IMR-90 (cell line): ENCODE measurements around the gene ERP29. TPM values are rescaled to one million over a fixed set of nuclear protein-coding genes. Genes with fewer than 3 reads are reported as not detected.
"Not testable (repeated sequence)": the region's sequence is repeated elsewhere in the genome, so short reads cannot be mapped to it uniquely, and the experiment has no call there.

Experiments used
- ATAC-seq: fragments of 200-7000 bp; cut with Tn5 transposase; 2 replicates; pipeline ENCODE4 v1.9.1; 2020; ENCODE audit warnings: low read depth, mild to moderate bottlenecking, moderate library complexity
- BruUV-seq: library from RNA; stranded (reverse); fragments of 400-500 nt; replicated peaks from 2 replicates; lab custom pipeline; 2021; lab: Mats Ljungman, UMichigan
- CTCF ChIA-PET: fragments of 300-600 bp; formaldehyde crosslinking; extraction: SDS; loops from one replicate; lab custom pipeline; 2021; ENCODE audit warnings: antibody characterized with exemption; lab: Yijun Ruan, JAX
- POLR2A ChIA-PET: fragments of 300-600 bp; sonication (Branson Sonifier 250); formaldehyde crosslinking; loops from one replicate; lab custom pipeline; 2022; ENCODE audit warnings: antibody characterized with exemption; ENCODE audit not compliant: unreplicated experiment; lab: Charles Lee
- DNase-seq: peaks from one replicate; pipeline ENCODE4 v3.0.0; 2013
- H2AFZ ChIP-seq: replicated peaks from 2 replicates; pipeline ENCODE3; 2013; ENCODE audit warnings: low read length, mild to moderate bottlenecking; ENCODE audit not compliant: poor library complexity
- H2AK5ac ChIP-seq: 2 replicates; pipeline ENCODE4 v1.6.1; 2013; ENCODE audit warnings: low read depth, low read length, inconsistent platforms
- H2AK9ac ChIP-seq: replicated peaks from 2 replicates; pipeline ENCODE3; 2013; ENCODE audit warnings: mild to moderate bottlenecking, low read depth, low read length, moderate library complexity; ENCODE audit not compliant: poor library complexity
- H2BK120ac ChIP-seq: 2 replicates; pipeline ENCODE4 v1.6.1; 2013; ENCODE audit warnings: low read depth, low read length, inconsistent platforms
- H2BK15ac ChIP-seq: 3 replicates; pipeline ENCODE4 v1.6.1; 2013; ENCODE audit warnings: low read depth, low read length, inconsistent platforms
- H2BK20ac ChIP-seq: 2 replicates; pipeline ENCODE4 v1.6.1; 2013; ENCODE audit warnings: low read depth, mild to moderate bottlenecking, inconsistent platforms, low read length, moderate library complexity
- H2BK5ac ChIP-seq: 2 replicates; pipeline ENCODE4 v1.6.1; 2013; ENCODE audit warnings: mild to moderate bottlenecking, low read depth, low read length, inconsistent platforms; ENCODE audit not compliant: poor library complexity, severe bottlenecking
- H3K14ac ChIP-seq: replicated peaks from 2 replicates; pipeline ENCODE4 v1.6.1; 2013; ENCODE audit warnings: low read depth, low read length, inconsistent platforms
- H3K18ac ChIP-seq: 2 replicates; pipeline ENCODE4 v1.6.1; 2013; ENCODE audit warnings: low read depth, low read length, control low read depth
- H3K23ac ChIP-seq: 2 replicates; pipeline ENCODE4 v1.6.1; 2013; ENCODE audit warnings: low read depth, low read length, inconsistent platforms
- H3K27ac ChIP-seq: 2 replicates; pipeline ENCODE4 v1.5.1; 2013; ENCODE audit warnings: mild to moderate bottlenecking, control low read depth, low read length; ENCODE audit not compliant: insufficient read depth
- H3K27me3 ChIP-seq: 2 replicates; pipeline ENCODE4 v1.6.1; 2013; ENCODE audit warnings: low read length; ENCODE audit not compliant: control insufficient read depth, insufficient read depth
- H3K36me3 ChIP-seq: 2 replicates; pipeline ENCODE4 v1.6.1; 2013; ENCODE audit warnings: low read length, mixed read lengths; ENCODE audit not compliant: control insufficient read depth, insufficient read depth
- H3K4ac ChIP-seq: 2 replicates; pipeline ENCODE4 v1.6.1; 2013; ENCODE audit warnings: low read depth, low read length, inconsistent platforms
- H3K4me1 ChIP-seq: 2 replicates; pipeline ENCODE4 v1.6.1; 2013; ENCODE audit warnings: low read length, mixed read lengths; ENCODE audit not compliant: control insufficient read depth, insufficient read depth
- H3K4me2 ChIP-seq: 2 replicates; pipeline ENCODE4 v1.6.1; 2013; ENCODE audit warnings: low read depth, mild to moderate bottlenecking, control low read depth, low read length, moderate library complexity
- H3K4me3 ChIP-seq: 2 replicates; pipeline ENCODE4 v1.5.1; 2013; ENCODE audit warnings: low read depth, mild to moderate bottlenecking, control low read depth, low read length, moderate library complexity; ENCODE audit not compliant: insufficient read depth
- H3K56ac ChIP-seq: 2 replicates; pipeline ENCODE4 v1.6.1; 2013; ENCODE audit warnings: low read length, inconsistent platforms; ENCODE audit not compliant: insufficient read depth; ENCODE audit errors: extremely low read depth
- H3K79me1 ChIP-seq, 2 experiments: 2 replicates each; pipeline ENCODE4 v1.6.1; 2013; ENCODE audit warnings: low read length in 2 of 2, inconsistent platforms in 1 of 2, low read depth in 1 of 2
- H3K9ac ChIP-seq: 2 replicates; pipeline ENCODE4 v1.6.1; 2013; ENCODE audit warnings: low read depth, low read length, control low read depth
- H3K9me1 ChIP-seq: 2 replicates; pipeline ENCODE4 v1.6.1; 2013; ENCODE audit warnings: low read length, inconsistent platforms; ENCODE audit not compliant: insufficient read depth
- H3K9me3 ChIP-seq: 2 replicates; pipeline ENCODE4 v1.6.1; 2013; ENCODE audit warnings: low read length; ENCODE audit not compliant: control insufficient read depth, insufficient read depth
- H4K20me1 ChIP-seq: 2 replicates; pipeline ENCODE4 v1.6.1; 2013; ENCODE audit warnings: low read length, inconsistent platforms; ENCODE audit not compliant: insufficient read depth
- H4K5ac ChIP-seq: 2 replicates; pipeline ENCODE4 v1.6.1; 2013; ENCODE audit warnings: mild to moderate bottlenecking, low read depth, low read length, control low read depth
- H4K8ac ChIP-seq, 2 experiments: 2 replicates each; pipeline ENCODE4 v1.6.1; 2013; ENCODE audit warnings: low read depth in 2 of 2, low read length in 2 of 2, control low read depth in 1 of 2, inconsistent platforms in 1 of 2
- H4K91ac ChIP-seq: 2 replicates; pipeline ENCODE4 v1.6.1; 2013; ENCODE audit warnings: low read depth, low read length, inconsistent platforms; ENCODE audit not compliant: insufficient read depth
- WGBS, 2 experiments: methylation state at CpG; one replicate each; pipeline versions ENCODE4 v1.1.5 to v1.1.7; 2013; ENCODE audit warnings: missing lambda C conversion rate in 2 of 2; ENCODE audit not compliant: insufficient read length in 1 of 2; ENCODE audit errors: extremely low coverage in 2 of 2; 5-methylcytosine and 5-hydroxymethylcytosine counted together
- dilution Hi-C: fragments of 300-500 bp; cut with HindIII; formaldehyde crosslinking; loops from one replicate; pipeline ENCODE4 v1.14.3; 2018; ENCODE audit warnings: low sequenced_read_pairs; ENCODE audit not compliant: unreplicated experiment
- in situ Hi-C: fragments of 300-500 bp; cut with MboI; formaldehyde crosslinking; loops from 3 replicates; pipeline ENCODE4 v1.14.3; 2019; ENCODE audit warnings: low sequenced_read_pairs, inconsistent platforms, mixed read lengths
- intact Hi-C: fragments of 100-400 bp; cut with micrococcal nuclease; formaldehyde crosslinking; loops from 2 replicates; pipeline ENCODE4 v1.10.0; 2022
- polyA plus RNA-seq, 3 experiments: library from polyadenylated mRNA; depleted of rRNA; stranded (reverse); fragments of >200 nt; gene quantifications; 2 replicates each; pipeline ENCODE4 v1.2.3, GENCODE V29; 2012; ENCODE audit warnings: low replicate concordance in 1 of 3
- total RNA-seq: library from RNA; depleted of rRNA; stranded (reverse); fragments of >200 nt; gene quantifications from 2 replicates; pipeline ENCODE4 v1.2.3, GENCODE V29; 2012

Gene ERP29
- total and polyA plus RNA-seq, 2 of the 4 experiments (the other 2 are of a cell fraction) = 30.3 to 98.8 TPM

DNA sequence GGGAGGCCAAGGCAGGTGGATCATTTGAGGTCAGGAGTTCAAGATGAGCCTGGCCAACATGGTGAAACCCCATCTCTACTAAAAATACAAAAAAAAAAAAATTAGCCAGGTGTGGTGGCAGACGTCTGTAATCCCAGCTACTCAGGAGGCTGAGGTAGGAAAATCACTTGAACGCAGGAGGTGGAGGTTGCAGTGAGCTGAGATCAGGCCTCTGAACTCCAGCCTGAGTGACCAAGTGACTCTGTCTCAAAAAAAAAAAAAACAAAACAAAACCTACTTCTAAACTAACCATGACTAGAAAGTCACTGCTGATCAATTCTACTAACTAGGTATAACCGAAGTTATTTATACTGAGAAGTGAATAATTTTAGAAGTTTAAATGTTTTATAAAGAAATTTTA, 3.6 kb upstream of the ERP29 start:
- dilution Hi-C loops, intact Hi-C loops, H4K91ac ChIP-seq, POLR2A ChIA-PET, H3K4me1 ChIP-seq, DNase-seq, H4K5ac ChIP-seq, H4K20me1 ChIP-seq, H2AFZ ChIP-seq, H2AK5ac ChIP-seq, H3K4ac ChIP-seq, H3K9me3 ChIP-seq, H2BK15ac ChIP-seq, H3K36me3 ChIP-seq, H3K23ac ChIP-seq, H2BK120ac ChIP-seq, ATAC-seq, H3K4me3 ChIP-seq, H3K9ac ChIP-seq, BruUV-seq, H2BK20ac ChIP-seq, CTCF ChIA-PET, H3K27ac ChIP-seq, H3K4me2 ChIP-seq, H3K18ac ChIP-seq, H2AK9ac ChIP-seq, H3K27me3 ChIP-seq, H3K56ac ChIP-seq, H4K8ac ChIP-seq, H2BK5ac ChIP-seq, H3K14ac ChIP-seq, in situ Hi-C loops: not testable (repeated sequence)
- no CpG with 5 or more reads among the region's 3 CpGs for WGBS, 2 experiments
- H3K79me1 ChIP-seq = peaks cover 16 to 37% of the 10 kb centered on the region in 2 experiments
- peaks cover 11% of the 10 kb centered on the region for H3K9me1 ChIP-seq
